GM21381 (cell line): ENCODE measurements around the gene SLC22A5.

ENCODE experiments used
- ATAC-seq: cut with Tn5 transposase; IDR thresholded peaks from one replicate; pipeline ENCODE4 v1.9.1; 2021; ENCODE audit warnings: mild to moderate bottlenecking, moderate library complexity; ENCODE audit not compliant: unreplicated experiment

Gene SLC22A5

GRCh38 chr5:132439521-132440089 lies 70.1 kb downstream of the SLC22A5 start:
- no peak for ATAC-seq

- no peak for ATAC-seq
These were observed 74.6 kb downstream of the SLC22A5 start for GRCh38 chr5:132444061-132444460.
